Right atrium auricular region (tissue), 2 donors: ENCODE data around the gene FUBP3. TPM values are rescaled to one million over a fixed set of nuclear protein-coding genes. Genes with fewer than 3 reads are reported as not detected.

Source experiments
- DNase-seq: peaks from one replicate; pipeline ENCODE4 v3.0.0-alpha.2; 2019; ENCODE audit warnings: low spot score
- H3K27ac ChIP-seq, 2 donors: fragments of 200-600 bp; sonication (generic); 1 replicate in 1 of 2; 2 replicates in 1 of 2; pipeline ENCODE4 v1.5.1; 2016 to 2019
- H3K27me3 ChIP-seq, 2 donors: fragments of 200-600 bp; sonication (generic); one replicate each; pipeline versions ENCODE4 v1.5.1 to v1.6.0; 2017 to 2019
- H3K36me3 ChIP-seq: fragments of 200-600 bp; sonication (generic); one replicate; pipeline ENCODE4 v1.5.1; 2016
- H3K4me1 ChIP-seq, 2 donors: fragments of 200-600 bp; sonication (generic); one replicate each; pipeline versions ENCODE4 v1.5.1 to v1.6.0; 2017 to 2019
- H3K4me3 ChIP-seq, 2 donors: fragments of 200-600 bp; sonication (generic); 1 replicate in 1 of 2; 2 replicates in 1 of 2; pipeline ENCODE4 v1.5.1; 2017 to 2019; ENCODE audit warnings: mild to moderate bottlenecking in 1 of 2, moderate library complexity in 1 of 2
- H3K9me3 ChIP-seq, 2 donors: fragments of 200-600 bp; sonication (generic); one replicate each; pipeline ENCODE4 v1.5.1; 2019
- total RNA-seq, 2 donors: library from RNA; depleted of rRNA; stranded (reverse); fragments of >200 nt; gene quantifications; one replicate each; pipeline ENCODE4 v1.1.0, GENCODE V29; 2016
- TF ChIP-seq, protein P1 (sequence below), 2 donors: fragments of 200-600 bp; sonication (generic); IDR thresholded peaks; one replicate each; pipeline ENCODE4 v1.5.1; 2019; ENCODE audit warnings: antibody characterized with exemption in 2 of 2

FUBP3 gene
- total RNA-seq, 2 donors from 2014 or later: 21.1 to 24.8 TPM

- peaks cover 0 to 19% of the 10 kb centered on the region in 2 donors for H3K4me1 ChIP-seq
- peaks cover 19% of the 10 kb centered on the region for H3K36me3 ChIP-seq
Measured at GRCh38 chr9:130608554-130609134, 29.3 kb downstream of the FUBP3 start.

DNA sequence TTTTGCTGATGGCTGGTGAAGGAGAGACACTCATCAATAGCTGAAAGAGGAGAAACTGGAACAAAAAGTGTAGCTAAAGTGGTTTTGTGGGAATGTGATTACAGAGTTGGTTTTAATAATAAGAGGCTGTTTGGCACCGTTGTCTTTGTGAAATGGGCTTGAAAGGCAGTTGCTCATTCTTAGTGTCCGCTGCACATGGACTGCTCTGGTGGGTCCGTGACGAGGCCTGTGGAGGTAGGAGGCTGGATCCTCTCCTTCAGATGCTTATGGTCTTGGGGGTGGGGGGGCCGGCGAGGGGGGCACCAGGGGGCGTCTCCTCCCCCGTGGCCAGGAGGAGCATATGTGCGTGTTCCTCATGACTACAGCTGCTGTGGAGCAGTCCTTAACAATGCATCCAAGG, 29.8 kb downstream of the FUBP3 start:
- Histone ChIP-seq H3K4me1 (peaks cover 0 to 19% of the 10 kb centered on the region in 2 donors), H3K27ac (no peak overlapping the region), H3K4me3 (no peak overlapping the region), H3K36me3 (peaks cover 19% of the 10 kb centered on the region), H3K9me3 (no peaks in the 10 kb centered on the region), H3K27me3 (no peaks in the 10 kb centered on the region)
- DNase-seq: no peak
- TF ChIP-seq, protein P1, sequence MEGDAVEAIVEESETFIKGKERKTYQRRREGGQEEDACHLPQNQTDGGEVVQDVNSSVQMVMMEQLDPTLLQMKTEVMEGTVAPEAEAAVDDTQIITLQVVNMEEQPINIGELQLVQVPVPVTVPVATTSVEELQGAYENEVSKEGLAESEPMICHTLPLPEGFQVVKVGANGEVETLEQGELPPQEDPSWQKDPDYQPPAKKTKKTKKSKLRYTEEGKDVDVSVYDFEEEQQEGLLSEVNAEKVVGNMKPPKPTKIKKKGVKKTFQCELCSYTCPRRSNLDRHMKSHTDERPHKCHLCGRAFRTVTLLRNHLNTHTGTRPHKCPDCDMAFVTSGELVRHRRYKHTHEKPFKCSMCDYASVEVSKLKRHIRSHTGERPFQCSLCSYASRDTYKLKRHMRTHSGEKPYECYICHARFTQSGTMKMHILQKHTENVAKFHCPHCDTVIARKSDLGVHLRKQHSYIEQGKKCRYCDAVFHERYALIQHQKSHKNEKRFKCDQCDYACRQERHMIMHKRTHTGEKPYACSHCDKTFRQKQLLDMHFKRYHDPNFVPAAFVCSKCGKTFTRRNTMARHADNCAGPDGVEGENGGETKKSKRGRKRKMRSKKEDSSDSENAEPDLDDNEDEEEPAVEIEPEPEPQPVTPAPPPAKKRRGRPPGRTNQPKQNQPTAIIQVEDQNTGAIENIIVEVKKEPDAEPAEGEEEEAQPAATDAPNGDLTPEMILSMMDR (IDR thresholded peaks at IDR 0.05): no peak

More at GRCh38 chr9:130608554-130609134, 29.3 kb downstream of the FUBP3 start:
- H3K27ac ChIP-seq: peak overlapping the region in 1 of 2 donors; percentile 19
- no peaks in the 10 kb centered on the region for H3K27me3 ChIP-seq
- DNase-seq: no peak
- no peak overlapping the region for H3K4me3 ChIP-seq
- TF ChIP-seq, protein P1 (IDR thresholded peaks at IDR 0.05): no peak
- H3K9me3 ChIP-seq: no peaks in the 10 kb centered on the region

GRCh38 chr9:130610862-130611707, 31.7 kb downstream of the FUBP3 start:
- no peak for DNase-seq
- Histone ChIP-seq H3K4me3 (no peak overlapping the region), H3K9me3 (no peaks in the 10 kb centered on the region), H3K4me1 (peaks cover 0 to 19% of the 10 kb centered on the region in 2 donors), H3K36me3 (peaks cover 37% of the 10 kb centered on the region), H3K27me3 (no peaks in the 10 kb centered on the region), H3K27ac (peak overlapping the region in 1 of 2 donors; percentile 32)
- TF ChIP-seq, protein P1 (IDR thresholded peaks at IDR 0.05): no peak

DNA sequence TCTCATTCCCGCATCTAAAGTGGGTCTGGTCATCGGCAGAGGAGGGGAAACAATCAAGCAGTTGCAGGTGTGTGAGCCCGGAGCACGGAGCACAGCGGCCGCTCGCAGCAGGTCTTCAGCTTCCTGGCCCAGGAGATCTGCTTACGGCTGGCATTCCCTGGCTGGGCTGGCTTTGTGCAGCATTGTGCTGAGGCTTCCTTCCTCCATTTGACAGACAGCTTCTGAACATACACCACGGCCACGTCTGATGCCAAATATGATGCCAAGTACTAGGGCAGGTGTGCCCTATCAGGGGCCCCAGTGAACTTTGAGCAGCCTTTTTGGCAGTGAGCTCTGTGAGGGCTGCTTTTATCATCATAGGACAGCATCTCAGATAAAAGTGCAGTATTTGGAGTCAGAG, 37.1 kb downstream of the FUBP3 start:
- TF ChIP-seq, protein P1 (IDR thresholded peaks at IDR 0.05): no peak
- H3K9me3 ChIP-seq: no peaks in the 10 kb centered on the region
- no peaks in the 10 kb centered on the region for H3K4me1 ChIP-seq
- H3K27ac ChIP-seq: no peak overlapping the region
- H3K27me3 ChIP-seq: no peaks in the 10 kb centered on the region
- DNase-seq: no peak
- peaks cover 91% of the 10 kb centered on the region for H3K36me3 ChIP-seq
- H3K4me3 ChIP-seq: no peak overlapping the region

DNA sequence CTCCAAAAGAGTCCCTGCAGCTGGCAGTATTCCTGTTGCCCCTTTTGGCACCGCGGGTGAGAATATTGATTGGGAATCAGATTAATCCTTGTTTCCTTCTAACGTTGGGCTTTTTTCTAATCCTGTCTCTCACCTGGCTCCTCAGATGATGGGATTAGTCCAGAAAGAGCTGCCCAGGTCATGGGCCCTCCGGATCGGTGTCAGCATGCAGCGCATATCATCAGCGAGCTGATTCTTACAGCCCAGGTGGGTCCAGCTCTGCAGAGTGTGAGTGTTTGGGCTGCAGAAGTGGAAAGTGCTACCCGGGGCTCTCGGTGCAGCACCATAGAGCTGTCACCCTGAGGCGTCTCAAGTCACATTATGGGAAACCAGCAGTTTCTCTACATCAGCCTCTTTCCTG, 44.1 kb downstream of the FUBP3 start:
- DNase-seq: no peak
- Histone ChIP-seq H3K9me3 (no peaks in the 10 kb centered on the region), H3K4me1 (peaks cover 0 to 15% of the 10 kb centered on the region in 2 donors), H3K27me3 (no peaks in the 10 kb centered on the region), H3K27ac (no peak overlapping the region), H3K36me3 (peaks cover 93% of the 10 kb centered on the region), H3K4me3 (no peak overlapping the region)
- TF ChIP-seq, protein P1 (IDR thresholded peaks at IDR 0.05): no peak
